GM04503 (cell line): ENCODE data around the gene PSMC1.

Source experiments
- DNase-seq: peaks from one replicate; pipeline ENCODE4 v3.0.0-alpha.2; 2012; ENCODE audit warnings: low read depth

Gene PSMC1

DNA sequence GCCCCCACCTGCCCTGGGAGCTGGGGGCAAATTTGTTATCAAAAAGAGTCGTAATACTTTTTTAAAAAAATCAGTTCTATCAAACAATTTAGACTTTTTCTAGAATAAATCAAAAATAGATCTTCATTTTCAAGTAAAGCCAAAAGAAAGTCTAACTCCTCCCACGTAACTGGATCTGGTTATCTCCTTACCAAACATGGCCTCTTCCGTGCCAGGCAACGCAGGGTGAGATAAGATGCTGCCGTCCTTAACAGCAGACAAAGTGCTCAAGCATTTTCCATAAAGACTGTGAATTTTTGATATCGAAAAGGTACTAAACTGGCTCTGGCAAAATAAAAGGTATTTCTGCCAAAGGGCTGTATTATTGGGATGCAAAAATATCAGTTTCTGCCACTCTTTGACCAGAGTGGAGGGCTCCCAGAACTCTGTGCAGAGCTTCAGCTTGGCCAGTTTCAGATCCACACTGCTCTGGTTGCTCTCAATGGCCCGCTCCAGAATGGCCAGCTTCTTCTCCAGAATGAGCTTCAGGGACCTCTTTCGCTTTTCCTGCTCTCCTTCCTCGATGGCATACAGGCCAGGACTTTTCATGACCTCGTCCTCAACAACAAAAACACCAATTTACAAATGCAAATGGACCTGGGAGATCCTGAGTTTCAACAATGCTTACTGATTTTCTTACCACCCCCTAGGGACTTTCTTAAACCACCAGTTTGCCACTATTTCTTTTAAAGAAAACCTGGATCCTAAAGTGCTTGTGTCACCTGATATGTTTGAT is 46.4 kb downstream of the PSMC1 start:
- no peak for DNase-seq

DNA sequence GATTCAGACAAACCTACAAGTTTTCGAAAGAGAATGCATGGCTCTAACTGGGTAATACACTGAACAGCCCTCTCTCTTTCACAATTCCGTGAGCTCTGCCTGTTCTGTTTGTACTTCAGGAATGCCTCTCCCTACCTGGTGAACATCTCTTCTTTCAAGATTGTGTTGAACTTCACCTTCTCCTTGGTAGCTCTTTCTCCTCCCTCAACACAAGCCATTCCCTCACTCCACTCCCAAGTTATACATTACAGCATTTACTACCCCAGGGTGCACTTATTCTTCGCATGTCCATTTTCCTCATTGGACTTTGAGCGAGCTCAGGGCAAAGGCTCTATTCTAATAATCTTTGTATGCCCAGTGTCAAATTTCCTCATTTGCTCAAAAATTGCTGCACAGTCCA is 47.1 kb downstream of the PSMC1 start:
- DNase-seq = no peak

DNA sequence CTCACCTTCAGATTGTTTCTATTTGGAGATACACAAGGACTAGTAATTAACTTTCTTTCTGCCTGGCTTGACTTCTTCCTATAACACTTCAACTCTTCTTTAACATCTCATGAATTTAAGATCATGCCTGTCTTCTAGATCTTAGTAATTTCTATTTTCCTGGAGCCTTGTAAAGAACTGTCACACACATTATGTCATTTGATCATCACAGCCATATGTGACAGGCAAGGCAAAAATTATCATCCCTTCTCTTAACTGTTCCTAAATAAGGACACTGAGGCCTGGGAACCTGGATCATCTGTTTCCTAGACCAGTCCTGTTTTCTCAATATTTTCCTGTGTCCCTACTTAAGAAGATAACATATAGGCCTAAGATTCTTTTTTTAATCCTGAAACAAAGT is 48.1 kb downstream of the PSMC1 start:
- no peak for DNase-seq

- no peak for DNase-seq
Measured at GRCh38 chr14:90305176-90305601, 48.8 kb downstream of the PSMC1 start.

DNA sequence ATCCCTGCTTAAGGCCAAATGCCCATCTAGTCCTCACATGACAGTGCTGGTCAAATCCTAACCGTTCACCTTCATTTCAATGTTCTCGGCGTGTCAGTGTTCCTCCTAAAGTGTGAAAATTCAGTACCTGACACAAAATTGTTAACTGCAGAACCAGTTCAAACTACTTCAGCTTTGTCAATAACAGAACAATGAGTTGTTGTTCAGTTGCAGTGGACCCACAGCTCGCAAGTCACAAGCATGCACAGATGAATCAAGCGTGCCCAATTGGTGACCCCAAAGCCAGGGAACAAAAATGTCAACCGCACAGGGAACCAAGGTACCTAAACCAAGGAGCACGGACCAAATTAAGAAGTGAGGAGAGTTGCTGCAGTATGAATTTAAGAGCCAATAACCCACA is 52.2 kb downstream of the PSMC1 start:
- DNase-seq = no peak

- DNase-seq = no peak
Measured at GRCh38 chr14:90317286-90317685, 60.9 kb downstream of the PSMC1 start.

GRCh38 chr14:90318016-90318415 is 61.7 kb downstream of the PSMC1 start:
- DNase-seq = no peak

DNA sequence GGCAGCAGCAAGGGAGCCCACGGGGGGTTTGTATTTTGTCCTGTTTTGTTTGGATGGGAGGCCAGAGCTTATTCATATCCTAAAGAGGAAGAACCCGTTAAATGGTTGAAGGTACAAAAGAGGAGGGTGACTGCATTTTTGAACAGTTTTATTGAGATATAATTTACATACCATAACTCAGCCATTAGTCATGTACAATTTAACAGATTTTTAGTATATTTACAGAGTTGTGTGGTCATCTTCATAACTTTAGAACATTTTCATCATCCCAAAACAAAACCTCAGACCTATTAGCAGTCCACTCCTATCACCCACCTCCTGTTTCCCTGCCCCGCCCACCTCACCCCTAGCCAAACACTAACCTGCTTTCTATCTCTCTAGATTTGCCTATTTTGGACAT is 62.8 kb downstream of the PSMC1 start:
- DNase-seq = no peak

- no peak for DNase-seq
Measured at GRCh38 chr14:90319634-90320541, 63.5 kb downstream of the PSMC1 start.

- no peak for DNase-seq
Measured at GRCh38 chr14:90321891-90322290, 65.5 kb downstream of the PSMC1 start.
